Fibroblast of lung (primary cell): Measurements from ENCODE around the gene TLX1.

Source experiments
- CTCF ChIP-seq, 2 donors: IDR thresholded peaks in 1 of 2; conservative IDR thresholded peaks in 1 of 2; 1 replicate in 1 of 2; 2 replicates in 1 of 2; pipeline ENCODE4 v1.5.1; 2011 to 2012; ENCODE audit warnings: low read length in 2 of 2, control low read depth in 1 of 2, inconsistent platforms in 1 of 2, low read depth in 1 of 2, mild to moderate bottlenecking in 1 of 2
- EZH2 ChIP-seq: IDR thresholded peaks from 2 replicates; pipeline ENCODE4 v1.5.1; 2012; ENCODE audit warnings: low read length, control low read depth, mild to moderate bottlenecking; ENCODE audit errors: missing control alignments

GRCh38 chr10:101091546-101092290, 39.4 kb upstream of the TLX1 start:
- TF ChIP-seq CTCF (conservative IDR thresholded peaks at IDR 0.05 in 1 of 2, IDR thresholded peaks at IDR 0.05 in 1 of 2; ENCODE audit: low read depth in 1 of 2, low read length in 2 of 2) (no peak), EZH2 (no peak)
